Gastrocnemius medialis (tissue), 4 donors: Measurements from ENCODE around the gene VIT.

Experiments
- CTCF ChIP-seq, 5 experiments: fragments of 450-650 bp in 3 of 5; fragments of 200-600 bp in 2 of 5; sonication (generic) in 2 of 5; IDR thresholded peaks in 4 of 5; conservative IDR thresholded peaks in 1 of 5; 1 replicate in 4 of 5; 2 replicates in 1 of 5; pipeline ENCODE4 v1.5.1; 2016 to 2019; ENCODE audit warnings: antibody characterized with exemption in 5 of 5, mild to moderate bottlenecking in 3 of 5, moderate library complexity in 3 of 5
- POLR2A ChIP-seq, 2 donors: fragments of 450-650 bp; IDR thresholded peaks; one replicate each; pipeline ENCODE4 v1.6.1; 2017; ENCODE audit warnings: antibody characterized with exemption in 2 of 2, mild to moderate bottlenecking in 2 of 2, moderate library complexity in 2 of 2

DNA sequence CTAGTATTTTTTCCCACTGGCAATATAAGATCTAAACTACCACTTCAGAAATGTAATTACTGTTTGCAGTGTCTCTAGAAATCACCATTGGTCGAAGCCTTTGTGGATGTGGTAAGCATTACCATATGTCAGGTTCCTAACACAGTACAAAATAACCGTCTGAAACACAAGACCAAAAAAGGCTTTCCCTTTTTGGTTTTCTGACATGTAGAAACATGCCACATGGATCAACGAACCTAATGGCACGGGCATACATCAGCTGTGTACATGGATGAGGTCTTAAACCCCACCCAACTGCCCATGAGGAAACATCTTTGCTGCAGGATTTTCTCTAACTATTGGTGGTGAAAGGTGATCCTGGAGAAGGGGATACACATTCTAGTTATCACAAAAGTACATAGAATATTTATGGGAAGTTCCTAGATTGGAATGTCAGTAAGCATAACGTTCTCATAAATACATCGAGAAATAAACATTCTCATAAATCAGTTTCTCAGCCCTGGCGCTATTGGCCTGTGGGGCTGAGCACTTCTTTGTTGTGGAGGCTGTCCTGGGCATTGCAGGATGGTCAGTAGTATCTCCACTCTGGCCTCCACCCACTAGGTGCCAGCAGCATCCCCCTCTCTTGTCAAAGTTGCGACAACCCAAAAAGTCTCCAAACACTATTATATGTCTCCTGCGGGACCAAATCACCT, 9.0 kb downstream of the VIT start:
- no peak for TF ChIP-seq CTCF (IDR thresholded peaks at IDR 0.05 in 4 of 5, conservative IDR thresholded peaks at IDR 0.05 in 1 of 5)
- no peak for TF ChIP-seq POLR2A (IDR thresholded peaks at IDR 0.05)
